HEK293 (cell line): ENCODE results near the gene ADAM33.

ENCODE experiments used
- CTCF ChIP-seq: fragments of 450-650 bp; formaldehyde crosslinking; IDR thresholded peaks from 2 replicates; pipeline ENCODE4 v1.5.1; 2016; ENCODE audit warnings: missing biosample characterization, missing genetic modification characterization
- HOXA7 ChIP-seq: sonication (generic); formaldehyde crosslinking; IDR thresholded peaks from 2 replicates; pipeline ENCODE4 v1.8.1; 2022; ENCODE audit warnings: missing genetic modification reagents, borderline replicate concordance
- MEIS1 ChIP-seq: sonication (generic); formaldehyde crosslinking; IDR thresholded peaks from 2 replicates; pipeline ENCODE4 v1.8.1; 2022; ENCODE audit warnings: missing genetic modification reagents, mild to moderate bottlenecking, borderline replicate concordance
- ZNF138 ChIP-seq: fragments of 450-650 bp; formaldehyde crosslinking; IDR thresholded peaks from 2 replicates; pipeline ENCODE4 v1.5.1; 2016; ENCODE audit warnings: missing biosample characterization, missing genetic modification characterization, borderline replicate concordance
- ZNF146 ChIP-seq: fragments of 450-650 bp; formaldehyde crosslinking; IDR thresholded peaks from 2 replicates; pipeline ENCODE4 v1.5.1; 2016; ENCODE audit warnings: missing biosample characterization, missing genetic modification characterization
- ZNF394 ChIP-seq: fragments of 450-650 bp; formaldehyde crosslinking; IDR thresholded peaks from 2 replicates; pipeline ENCODE4 v1.5.1; 2016; ENCODE audit warnings: missing biosample characterization, missing genetic modification characterization, mild to moderate bottlenecking, moderate library complexity, borderline replicate concordance
- ZSCAN4 ChIP-seq: fragments of 450-650 bp; formaldehyde crosslinking; IDR thresholded peaks from 2 replicates; pipeline ENCODE4 v1.5.1; 2017; ENCODE audit warnings: missing biosample characterization, missing genetic modification characterization

- TF ChIP-seq CTCF (tag by site-specific recombination) (no peak), ZSCAN4 (tag by site-specific recombination) (no peak), ZNF394 (no peak), HOXA7 (CRISPR knock-in tag) (no peak), ZNF138 (tag by site-specific recombination) (no peak), ZNF146 (tag by site-specific recombination) (no peak), MEIS1 (CRISPR knock-in tag) (no peak)
Measured at GRCh38 chr20:3702611-3703391, 21.0 kb upstream of the ADAM33 start.
